Activated CD4-positive, alpha-beta T cell treated with anti-CD3 and anti-CD28 coated beads, Interleukin-2, amount 50 U/mL, for 48 hours (primary cell): Measurements from ENCODE around the gene MS4A8.
"Not testable (repeated sequence)": the region's sequence is repeated elsewhere in the genome, so short reads cannot be mapped to it uniquely, and the experiment has no call there.

ENCODE experiments used
- DNase-seq, 2 experiments: peaks; one replicate each; pipeline ENCODE4 v3.0.0-alpha.2; 2020

MS4A8 gene

DNA sequence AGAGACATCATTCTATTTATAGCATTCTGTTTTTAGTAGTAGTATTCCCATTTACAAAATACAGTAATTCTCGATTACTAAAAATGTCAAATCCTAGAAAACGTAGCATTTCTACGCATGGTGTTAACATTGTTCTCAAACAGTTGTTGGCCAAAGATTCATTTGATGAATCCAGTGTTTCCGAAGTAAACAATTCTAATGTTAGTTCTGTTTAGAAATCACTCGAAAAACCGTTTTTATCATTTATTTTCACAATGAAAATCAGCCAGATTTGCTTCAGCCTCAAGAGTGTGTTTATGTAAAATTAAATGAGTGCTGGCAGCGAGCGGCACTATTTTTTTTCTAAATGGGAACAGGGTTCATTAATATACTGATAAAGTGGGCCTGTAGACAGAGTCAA lies 32.2 kb downstream of the MS4A8 start:
- DNase-seq: no peak

DNA sequence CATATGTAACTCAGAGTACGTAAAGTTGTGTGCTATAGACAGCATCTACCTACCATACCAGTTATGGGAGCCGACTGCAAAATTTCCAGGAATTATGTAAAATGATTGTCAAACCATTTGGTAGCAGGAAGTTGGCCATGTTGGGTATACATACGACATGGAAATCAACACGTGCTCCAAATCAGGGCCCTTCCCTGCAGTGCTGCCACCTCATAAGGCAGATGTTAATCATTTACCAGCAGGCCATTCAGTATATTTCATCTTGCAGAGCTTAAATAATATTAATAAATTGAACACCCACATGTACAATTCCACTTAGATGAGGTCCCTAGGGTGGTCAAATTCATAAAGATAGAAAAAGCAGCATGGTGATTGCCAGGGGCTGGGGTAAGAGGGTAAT lies 34.9 kb downstream of the MS4A8 start:
- no peak for DNase-seq

DNA sequence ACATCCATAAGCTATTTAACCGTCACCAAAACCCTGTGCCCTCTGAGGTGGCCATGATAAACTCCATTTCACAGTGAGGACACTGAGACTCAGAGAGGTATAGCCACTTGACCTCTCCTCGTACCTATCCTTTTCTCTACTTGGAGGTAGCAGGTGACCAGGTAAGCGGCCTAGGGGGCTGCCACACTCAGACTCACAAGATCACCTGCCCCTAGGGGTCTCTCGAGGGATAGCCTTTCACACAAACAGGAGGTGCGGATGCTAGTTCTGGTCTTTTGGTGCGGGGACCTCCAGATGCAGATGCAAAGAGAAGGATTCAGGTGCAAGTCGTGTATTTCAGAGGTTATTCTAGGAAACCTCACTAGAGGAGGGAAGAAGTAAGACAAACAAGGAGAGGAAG lies 39.7 kb downstream of the MS4A8 start:
- no peak for DNase-seq

DNA sequence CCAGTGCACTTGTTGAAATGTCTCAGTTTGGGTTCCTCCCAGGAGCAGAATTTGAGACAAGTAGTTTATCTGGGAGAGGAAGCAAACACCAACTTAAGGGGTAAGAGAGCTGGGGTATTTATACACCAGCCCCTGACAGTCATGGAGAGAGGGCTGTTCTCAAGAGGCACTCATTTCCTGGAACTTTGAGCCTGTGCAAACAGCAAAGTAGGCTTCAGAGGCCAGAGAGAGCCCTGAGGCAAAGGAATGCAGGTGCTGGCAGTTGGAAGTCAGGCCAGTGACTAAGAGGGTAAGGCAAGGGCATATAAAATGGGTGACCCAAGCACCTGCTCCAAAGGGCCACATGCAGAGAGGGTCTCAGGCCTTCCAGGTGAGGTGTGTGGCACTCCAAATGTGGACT lies 41.2 kb downstream of the MS4A8 start:
- DNase-seq: no peak

DNA sequence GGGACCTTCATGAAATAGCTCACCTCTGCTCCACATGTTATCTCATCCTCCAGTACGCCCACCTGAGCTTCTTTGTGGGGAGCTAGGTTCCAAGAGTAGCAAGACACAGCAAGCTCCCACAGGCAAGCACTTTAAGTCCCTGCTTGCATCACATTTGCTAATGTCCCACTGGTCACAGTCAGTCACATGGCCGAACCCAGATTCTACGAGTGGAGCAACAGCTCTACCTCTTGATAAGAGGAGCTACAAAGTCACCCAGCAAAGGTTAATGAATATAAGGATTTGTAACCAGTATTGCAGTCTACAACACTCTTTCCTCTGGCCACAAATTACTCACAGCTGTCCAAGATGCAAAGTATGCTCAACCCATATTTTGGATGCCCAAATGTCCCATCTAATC lies 42.0 kb downstream of the MS4A8 start:
- no peak for DNase-seq

DNA sequence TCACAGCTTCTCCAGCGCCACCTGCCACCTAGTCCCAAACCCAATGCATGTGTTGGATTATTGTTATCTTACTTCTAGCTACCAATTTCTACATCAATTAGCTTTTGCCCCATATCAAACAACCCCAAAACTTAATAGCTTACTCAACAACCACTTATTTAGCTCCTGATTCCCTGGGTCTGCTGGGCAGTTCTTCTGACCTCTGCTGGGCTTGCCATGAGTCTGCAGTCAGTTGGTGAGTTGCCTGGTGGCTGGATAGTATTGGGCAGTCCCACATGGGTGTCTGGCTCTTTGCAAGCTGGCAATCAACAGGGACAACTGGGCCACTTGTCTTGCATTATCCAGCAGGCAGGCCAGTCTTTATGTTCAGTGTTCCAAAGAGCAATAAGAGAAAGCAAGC lies 43.6 kb downstream of the MS4A8 start:
- no peak for DNase-seq

DNA sequence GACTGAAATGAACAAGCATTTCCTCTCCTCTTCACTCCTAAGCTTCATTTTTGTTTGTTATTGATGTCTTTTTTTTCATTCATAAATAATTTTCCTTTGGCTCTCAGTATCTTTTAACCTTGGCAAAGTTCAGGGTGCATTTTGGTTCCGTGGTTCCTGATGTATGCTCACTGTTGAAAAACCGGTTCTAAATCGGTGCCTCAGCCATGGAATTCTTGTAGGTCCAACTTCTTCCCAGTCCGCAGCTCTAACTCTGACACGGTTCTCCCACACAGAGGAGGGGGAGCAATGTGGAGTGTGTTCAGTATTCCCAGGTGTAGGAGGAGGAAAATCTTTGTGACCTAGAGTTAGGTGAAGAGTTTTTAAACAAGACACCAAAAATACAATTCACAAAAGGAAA lies 44.7 kb downstream of the MS4A8 start:
- DNase-seq: no peak

DNA sequence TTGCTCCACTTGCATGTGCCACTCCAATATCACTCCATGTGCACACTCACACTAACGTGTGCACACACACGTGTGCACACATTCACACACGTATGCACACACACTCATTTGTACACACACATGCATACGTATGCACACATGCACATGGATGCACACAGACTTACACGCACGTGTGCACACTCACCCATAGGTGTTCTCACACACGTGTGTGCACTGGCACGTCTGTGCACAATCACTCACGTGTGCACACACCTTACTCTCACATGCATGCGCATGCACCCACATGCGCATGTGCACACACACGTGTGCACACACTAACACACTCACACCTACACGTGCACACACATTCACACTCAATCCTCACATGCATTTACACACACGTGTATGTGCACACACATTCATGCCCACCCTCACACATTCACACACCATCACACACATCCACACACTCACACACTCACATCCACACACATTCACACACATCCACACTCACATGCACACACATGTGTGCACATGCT lies 48.0 kb downstream of the MS4A8 start:
- no peak for DNase-seq

DNA sequence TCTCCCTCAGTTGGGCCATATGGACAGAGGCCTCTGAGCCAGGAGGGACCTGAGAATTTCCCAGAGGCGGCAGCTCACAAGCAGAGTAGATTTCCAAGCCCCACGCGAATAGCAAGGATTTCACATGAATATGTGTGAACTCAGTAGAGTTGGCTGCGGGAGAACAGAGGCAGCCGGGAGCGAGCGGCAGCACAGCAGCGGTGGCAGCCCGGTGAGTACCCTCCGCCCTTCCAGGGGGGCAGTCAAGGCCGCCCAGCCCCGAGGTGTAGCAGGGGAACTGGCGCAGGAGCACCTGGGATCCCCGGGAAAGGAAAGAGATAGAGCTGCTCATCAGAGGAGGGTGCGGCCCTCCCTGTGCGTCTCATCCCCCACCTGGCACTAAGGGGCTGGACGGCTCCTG lies 48.8 kb downstream of the MS4A8 start:
- no peak for DNase-seq

DNA sequence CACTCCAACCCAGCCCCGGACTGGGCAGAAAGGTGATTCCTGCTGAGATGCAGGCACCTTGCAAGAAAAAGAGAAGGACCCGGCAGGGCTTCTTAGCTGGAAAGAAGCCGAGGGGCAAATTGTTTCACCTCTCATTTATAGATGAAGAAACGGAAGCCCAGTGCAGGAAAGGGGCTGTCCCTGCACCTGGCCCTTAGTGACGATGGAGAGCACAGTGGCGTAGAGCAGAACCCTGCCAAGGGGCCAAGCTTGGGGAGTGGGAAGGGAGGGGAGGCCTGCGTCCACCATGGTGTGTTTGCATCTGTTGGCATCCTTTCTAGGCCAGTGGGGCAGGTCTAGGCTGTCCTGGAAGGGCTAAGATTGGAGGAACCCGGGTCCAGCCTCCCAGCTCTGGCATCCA lies 49.4 kb downstream of the MS4A8 start:
- no peak for DNase-seq

DNA sequence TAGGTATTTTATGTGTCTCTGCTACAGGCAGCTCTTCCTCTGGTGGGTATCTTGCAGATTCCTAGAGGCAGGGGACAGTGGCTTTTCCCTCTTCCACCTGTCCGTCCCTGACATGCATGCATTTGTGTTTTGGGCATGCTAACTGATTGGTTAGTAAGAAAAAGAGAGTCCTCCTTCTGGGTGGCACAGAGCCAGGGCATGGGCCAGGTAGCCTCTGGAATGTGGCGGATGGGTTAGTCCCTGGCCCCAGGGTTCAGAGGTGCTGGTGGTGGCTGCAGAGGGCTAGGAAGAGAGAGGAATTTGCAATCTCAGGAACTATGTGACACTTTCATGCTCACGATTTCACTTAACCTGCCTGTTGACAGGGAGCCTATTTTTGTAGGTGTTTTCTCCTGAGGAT lies 51.5 kb downstream of the MS4A8 start:
- DNase-seq: no peak

DNA sequence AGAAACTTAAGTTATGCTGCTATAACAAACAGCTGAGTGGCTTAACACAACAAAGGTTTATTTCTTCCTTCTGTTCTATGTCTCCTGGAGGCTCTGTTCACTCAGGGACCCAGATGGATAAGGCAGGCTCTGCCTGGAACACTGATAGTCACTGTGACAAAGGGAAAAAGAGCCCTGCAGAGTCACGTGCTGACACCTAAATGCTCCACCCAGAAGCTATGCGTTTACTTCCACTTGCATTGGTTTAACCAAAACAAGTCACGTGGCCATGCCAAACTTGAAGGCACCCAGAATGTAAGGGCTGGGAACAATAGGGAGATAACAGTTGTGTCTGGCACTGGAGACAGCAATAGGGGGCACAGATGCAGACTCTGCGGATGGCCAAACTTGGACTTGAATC lies 53.9 kb downstream of the MS4A8 start:
- DNase-seq: no peak

DNA sequence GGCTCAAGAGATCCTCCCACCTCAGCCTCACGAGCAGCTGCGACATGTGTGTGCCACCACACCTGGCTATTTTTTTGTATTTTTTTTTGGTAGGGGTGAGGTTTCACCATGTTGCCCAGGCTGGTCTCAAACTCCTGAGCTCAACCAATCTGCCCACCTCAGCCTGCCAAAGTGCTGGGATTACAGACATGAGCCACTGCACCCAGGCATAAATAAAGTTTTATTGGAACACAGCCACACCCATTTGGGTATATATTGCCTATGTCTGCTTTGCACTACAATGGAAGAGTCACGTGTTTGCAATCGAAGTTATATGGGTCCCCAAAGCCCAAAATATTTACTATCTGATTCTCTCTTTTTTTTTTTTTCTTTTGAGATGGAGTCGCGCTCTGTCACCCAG lies 55.5 kb downstream of the MS4A8 start:
- DNase-seq: no peak

DNA sequence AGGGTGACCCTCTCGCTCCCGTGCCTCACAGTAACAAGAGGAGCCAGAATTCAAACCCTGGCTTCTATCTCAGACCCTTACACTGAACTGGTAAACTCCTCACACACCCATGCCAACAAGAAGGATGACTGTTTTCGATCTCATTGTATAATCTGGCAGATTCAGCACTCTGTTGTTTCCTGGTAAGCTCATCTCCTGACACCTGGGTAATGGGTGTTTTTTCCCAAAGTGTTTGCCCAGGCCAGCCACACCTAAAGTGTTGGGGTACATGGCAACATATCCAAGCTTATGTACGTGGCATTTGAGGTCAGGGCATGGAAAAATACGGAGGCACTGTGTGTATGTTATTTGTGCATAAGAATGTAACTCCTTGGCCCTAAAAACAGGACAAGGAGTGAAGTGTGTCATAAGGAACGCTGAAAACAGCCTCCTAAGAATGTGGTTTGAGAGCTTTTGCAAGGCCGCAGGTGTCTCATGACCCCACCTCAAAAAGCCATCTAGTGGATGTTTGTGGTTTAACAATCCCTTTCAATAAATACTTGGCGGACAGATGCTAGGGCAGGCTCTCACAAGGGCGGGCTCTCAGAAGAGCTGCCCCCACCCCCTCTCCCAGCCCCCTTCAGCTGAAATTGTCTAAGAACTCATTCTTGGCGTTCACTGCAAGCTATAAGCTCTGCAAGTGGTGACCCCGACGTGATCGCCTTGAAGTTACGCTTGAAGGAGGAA lies 57.1 kb downstream of the MS4A8 start, which contains the start of gene MS4A15:
MS4A15 (plus strand) TSS at position 561 of the 726 bp plus-strand sequence. CDS start 6,867 bp downstream, outside the sequence.
- no peak for DNase-seq

DNA sequence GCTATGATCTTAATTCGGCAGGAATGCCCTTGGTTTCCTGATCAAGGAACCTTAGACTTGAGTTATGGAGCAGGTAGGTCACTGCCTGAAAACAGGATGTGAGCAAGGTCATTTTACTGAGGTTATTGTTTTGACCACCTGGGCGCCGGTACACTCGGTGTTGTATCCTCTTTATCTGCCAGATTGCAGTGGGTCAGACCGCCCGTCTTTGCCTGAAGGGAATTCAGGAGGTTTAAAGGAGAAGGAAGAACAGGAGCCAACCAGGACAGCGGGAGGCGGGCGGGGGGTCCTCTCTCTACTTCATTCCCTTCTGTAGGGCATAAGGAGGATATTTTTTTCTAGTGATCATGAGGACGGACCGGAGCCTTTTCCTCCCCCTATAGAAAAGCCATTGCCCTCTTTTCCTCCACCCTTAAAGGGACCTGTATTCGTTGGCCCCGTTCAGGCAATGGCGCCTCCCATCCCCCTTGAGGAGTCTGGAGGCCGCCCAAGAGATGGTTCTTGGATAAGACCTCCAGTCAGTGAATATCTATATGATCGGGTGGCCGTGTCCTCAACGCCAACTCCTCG lies 57.9 kb downstream of the MS4A8 start:
- DNase-seq: no peak

DNA sequence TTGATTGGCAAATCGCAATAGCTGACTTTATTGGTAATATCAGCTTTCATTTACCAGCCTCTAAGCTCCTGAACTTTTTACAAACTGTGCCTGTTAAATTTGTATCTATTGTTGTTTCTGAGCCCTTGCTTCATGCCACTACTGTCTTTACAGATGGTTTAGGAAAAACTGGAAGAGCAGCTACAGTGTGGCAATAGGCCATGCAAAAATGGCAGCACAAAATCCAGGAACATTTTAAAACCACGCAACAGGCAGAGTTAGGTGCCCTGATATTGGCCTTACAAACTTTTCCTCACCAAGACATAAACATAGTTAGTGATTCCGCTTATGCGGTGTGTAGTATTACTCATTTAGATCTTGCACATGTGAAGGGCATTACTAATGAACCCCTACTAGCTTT lies 59.3 kb downstream of the MS4A8 start:
- not testable (repeated sequence) for DNase-seq

DNA sequence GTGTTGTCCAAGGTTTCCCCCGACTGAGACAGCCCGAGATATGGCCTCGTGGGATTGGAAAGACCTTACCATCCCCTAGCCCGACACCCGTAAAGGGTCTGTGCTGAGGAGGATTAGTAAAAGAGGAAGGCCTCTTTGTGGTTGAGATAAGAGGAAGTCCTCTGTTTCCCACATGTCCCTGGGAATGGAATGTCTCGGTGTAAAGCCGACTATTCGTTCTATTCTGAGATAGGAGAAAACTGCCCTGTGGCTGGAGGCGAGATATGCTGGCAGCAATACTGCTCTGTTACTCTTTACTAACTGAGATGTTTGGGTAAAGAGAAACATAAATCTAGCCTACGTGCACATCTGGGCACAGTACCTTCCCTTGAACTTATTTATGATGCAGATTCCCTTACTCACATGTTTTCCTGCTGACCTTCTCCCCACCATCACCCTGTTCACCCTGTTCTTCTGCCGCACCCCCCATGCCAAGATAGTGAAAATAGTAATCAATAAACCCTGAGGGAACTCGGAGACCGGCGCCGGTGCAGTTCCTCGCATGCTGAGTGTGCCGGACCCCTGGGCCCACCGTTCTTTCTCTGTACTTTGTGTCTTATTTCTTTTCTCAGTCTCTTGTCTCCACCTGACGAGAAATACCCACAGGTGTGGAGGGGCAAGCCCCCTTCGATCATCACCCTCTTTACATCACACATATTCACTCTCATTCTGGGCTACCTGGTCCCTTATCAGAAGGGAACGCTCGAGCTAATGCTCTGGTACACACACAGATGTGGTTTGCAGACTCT lies 60.2 kb downstream of the MS4A8 start:
- not testable (repeated sequence) for DNase-seq

DNA sequence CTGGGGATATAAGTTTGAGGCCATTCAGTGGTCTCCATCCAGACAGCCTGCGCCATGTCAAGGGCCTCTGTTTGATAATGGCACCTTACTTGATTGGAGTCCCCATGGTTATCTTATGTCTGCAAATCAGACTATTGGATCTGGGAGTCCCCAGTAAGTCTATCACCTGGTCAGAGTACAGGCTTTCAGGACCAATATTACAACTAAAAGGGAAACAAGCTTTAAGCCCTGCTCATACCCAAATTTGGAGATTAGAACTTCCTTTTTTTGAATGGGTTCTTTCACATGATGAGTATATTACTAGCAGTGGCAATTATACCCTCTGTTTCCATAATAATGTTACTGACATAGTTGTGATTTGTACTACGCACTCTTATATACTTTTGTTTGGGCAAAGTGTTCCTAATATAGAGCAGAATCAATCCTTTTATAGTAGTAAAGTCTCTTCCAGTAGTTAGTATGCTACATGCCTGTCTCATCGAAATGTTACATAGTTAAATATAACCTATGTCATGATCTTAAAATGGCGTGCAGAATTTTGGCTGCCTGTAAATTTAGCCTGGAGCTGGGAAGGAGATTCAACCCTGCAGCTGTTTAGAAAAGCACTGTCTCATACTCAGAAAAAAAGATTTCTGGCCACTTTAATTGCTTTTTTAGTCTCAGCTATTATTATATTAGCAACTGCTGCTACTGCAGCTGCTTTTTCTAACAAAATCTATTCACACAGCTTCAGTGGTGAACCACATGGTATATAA lies 62.2 kb downstream of the MS4A8 start:
- no peak for DNase-seq

DNA sequence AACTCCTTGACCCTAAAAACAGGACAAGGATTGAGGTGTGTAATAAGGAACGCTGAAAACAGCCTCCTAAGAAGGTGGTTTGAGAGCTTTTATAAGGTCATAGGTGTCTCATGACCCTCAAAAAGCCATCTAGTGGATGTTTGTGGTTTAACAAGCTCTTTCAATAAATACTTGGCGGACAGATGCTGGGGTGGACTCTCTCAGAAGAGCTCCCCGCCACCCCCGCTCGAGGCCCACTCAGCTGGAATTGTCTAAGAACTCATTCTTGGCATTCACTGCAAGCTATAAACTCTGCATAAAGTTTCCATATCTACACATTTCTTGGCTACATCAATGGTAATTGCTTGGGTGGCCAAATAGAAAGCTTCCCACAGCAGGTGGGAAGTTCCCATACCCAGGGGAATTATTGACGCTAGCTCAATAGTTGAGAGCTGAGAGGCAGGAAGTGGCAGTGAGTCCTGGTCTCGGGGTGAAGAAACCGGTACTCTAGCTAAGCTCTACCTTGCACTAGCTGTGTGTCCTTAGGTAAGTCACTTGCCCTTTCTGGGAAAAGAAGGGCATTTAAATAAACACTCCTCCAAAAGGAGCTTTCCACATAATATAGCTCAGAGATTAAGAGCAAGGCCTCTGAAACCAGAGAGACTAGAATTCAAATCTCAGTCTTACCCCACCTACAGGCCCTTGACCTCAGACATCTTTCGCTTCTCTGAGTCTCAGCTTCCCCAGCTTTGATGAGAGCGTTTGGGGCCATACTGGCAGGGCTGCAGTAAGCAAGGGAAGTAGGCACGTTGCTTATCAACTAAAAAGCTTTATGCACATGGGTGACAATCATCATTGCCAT lies 63.7 kb downstream of the MS4A8 start:
- no peak for DNase-seq

DNA sequence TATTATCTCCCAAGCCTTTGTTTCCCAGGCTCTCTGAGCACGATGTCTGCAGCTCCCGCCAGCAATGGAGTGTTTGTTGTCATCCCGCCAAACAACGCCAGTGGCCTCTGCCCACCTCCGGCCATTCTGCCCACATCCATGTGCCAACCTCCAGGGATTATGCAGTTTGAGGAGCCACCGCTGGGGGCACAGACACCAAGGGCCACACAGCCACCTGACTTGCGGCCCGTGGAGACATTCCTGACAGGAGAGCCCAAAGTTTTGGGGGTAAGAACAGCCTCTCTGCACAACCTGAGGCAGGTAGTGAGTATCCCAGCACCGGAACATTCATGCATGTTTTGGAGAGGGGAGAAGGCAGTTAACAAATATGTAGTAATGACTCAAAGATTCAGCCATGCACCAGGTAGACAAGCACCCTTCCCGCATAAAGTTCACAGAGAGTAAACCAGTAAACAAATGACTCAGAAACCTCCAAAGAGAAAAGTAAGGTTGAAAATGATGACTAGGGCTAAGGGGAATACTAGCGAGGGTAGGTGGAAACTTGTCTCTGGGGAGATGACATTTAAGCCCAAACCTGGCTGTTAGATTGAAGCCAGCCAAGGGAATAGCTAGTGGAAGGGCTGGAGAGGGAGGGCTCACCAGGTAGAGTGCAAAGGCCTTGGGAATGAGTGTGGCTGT lies 64.4 kb downstream of the MS4A8 start:
- no peak for DNase-seq

DNA sequence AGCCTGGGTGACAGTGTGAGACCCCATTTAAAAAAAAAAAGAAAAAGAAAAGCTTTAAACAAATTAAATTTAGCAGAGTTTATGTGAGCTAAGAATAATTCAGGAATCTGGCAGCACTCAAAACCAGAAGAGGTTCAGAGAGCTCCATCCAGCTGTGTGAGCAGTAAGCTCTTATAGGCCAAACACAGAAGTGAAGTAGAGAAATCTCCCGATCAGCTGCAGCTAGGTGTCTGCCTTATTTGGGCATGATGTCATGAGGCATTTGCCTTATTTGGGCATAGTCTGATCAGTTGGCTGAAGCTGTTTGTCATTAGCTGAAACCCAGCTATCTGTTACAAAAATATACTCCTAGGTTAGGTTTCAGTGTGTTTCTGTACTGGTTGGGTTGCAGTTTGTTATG lies 65.5 kb downstream of the MS4A8 start:
- no peak for DNase-seq

DNA sequence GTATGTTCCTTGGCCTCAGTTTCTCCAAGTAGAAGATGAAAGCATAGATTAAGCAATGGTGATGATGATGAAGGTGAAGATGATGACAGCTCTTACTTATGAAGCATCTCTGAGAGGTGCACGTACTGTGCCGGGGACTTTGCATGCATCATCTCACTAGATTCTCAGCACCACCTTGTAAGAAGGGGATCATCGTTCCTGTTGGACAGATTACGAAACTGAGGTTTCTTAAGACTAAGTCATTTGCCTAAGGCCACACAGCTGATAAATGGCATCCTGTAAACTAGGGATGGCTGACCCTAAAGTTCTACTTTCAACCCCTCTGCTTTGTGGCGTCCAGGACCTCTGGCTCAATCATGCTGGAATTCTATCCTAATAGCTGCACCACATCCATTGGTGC lies 65.9 kb downstream of the MS4A8 start:
- no peak for DNase-seq
